Activated CD8-positive, alpha-beta T cell treated with anti-CD3 and anti-CD28 coated beads for 36 hours (primary cell): ENCODE measurements around the gene OGFR. TPM values are rescaled to one million over a fixed set of nuclear protein-coding genes. Genes with fewer than 3 reads are reported as not detected.
A peak's percentile ranks its signal among the peaks of the same experiment; 100 is the strongest.

Experiments used
- ATAC-seq: fragments of 200-7000 bp; cut with Tn5 transposase; one replicate; pipeline ENCODE4 v1.10.0; 2021; ENCODE audit warnings: mild to moderate bottlenecking, moderate library complexity
- CTCF ChIA-PET: fragments of 350-600 bp; sonication (Branson Sonifier 250); formaldehyde crosslinking; loops from one replicate; lab custom pipeline; 2021; ENCODE audit warnings: antibody characterized with exemption; lab: Charles Lee
- POLR2A ChIA-PET: fragments of 350-600 bp; sonication (Branson Sonifier 250); formaldehyde crosslinking; loops from one replicate; lab custom pipeline; 2021; ENCODE audit warnings: antibody characterized with exemption; lab: Charles Lee
- DNase-seq: peaks from one replicate; pipeline ENCODE4 v3.0.0-alpha.2; 2020
- H3K27ac Mint-ChIP-seq: one replicate; pipeline ENCODE4 v1.8.0; 2021; ENCODE audit warnings: mild to moderate bottlenecking, mixed read lengths
- H3K27me3 Mint-ChIP-seq: one replicate; pipeline ENCODE4 v1.8.0; 2021; ENCODE audit warnings: mixed read lengths
- H3K36me3 Mint-ChIP-seq: one replicate; pipeline ENCODE4 v1.8.0; 2021; ENCODE audit warnings: low read depth, mixed read lengths
- H3K4me1 Mint-ChIP-seq: one replicate; pipeline ENCODE4 v1.8.0; 2021; ENCODE audit warnings: low read depth, mixed read lengths
- H3K4me3 Mint-ChIP-seq: one replicate; pipeline ENCODE4 v1.8.0; 2021; ENCODE audit warnings: mild to moderate bottlenecking, moderate library complexity, mixed read lengths
- H3K9me3 Mint-ChIP-seq: one replicate; pipeline ENCODE4 v1.8.0; 2021; ENCODE audit warnings: mixed read lengths
- intact Hi-C: fragments of 100-400 bp; cut with micrococcal nuclease; formaldehyde crosslinking; loops from one replicate; pipeline ENCODE4 v1.10.0; 2022
- total RNA-seq, 2 experiments: library from RNA; stranded (reverse); gene quantifications; one replicate each; pipeline ENCODE4 v1.2.3, GENCODE V29; 2021
- TF ChIP-seq, protein P1 (sequence below): fragments of 200-600 bp; IDR thresholded peaks from one replicate; pipeline ENCODE4 v1.8.0; 2022; ENCODE audit warnings: antibody characterized with exemption, mild to moderate bottlenecking

Gene OGFR
- total RNA-seq, 2 experiments from 2014 or later = 53.6 to 55.2 TPM

DNA sequence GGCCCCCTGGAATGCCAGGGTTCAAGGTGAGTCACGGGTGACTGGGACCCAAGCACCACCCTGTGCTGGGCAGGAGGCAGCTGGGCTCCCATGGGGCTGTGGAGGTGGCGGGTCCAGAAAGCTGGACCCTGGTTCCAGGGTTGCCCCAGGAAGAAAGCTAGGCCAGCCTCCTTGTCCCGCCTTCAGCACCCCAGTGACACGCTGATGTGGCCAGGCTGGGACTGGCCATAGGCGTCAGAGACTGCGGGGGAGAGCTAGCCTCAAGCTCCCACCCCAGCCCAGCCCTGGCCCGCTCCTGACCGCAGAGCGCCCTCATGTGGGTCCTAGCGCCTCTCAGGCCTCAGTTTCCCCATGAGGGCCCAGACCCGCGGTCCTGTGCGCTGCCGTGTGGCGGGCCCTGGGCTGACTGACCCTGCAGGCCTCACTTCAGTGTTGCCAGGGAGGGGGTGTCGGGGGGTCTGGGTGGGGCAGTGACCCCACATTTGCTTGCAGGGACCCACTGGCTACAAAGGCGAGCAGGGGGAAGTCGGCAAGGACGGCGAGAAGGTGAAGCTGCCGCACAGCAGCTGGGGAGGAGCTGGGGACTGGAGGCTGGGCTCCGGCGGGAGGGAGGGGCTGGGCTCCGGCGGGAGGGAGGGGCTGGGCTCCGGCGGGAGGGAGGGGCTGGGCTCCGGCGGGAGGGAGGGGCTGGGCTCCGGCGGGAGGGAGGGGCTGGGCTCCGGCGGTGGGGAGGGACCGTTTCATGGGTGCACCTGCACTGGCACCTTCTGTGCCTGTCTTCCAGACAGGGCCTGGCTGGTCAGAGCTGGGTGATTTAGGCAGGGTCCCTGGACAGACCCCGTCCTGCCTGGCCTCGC, 20.1 kb downstream of the OGFR start:
- H3K27ac Mint-ChIP-seq = no peak overlapping the region
- TF ChIP-seq, protein P1, sequence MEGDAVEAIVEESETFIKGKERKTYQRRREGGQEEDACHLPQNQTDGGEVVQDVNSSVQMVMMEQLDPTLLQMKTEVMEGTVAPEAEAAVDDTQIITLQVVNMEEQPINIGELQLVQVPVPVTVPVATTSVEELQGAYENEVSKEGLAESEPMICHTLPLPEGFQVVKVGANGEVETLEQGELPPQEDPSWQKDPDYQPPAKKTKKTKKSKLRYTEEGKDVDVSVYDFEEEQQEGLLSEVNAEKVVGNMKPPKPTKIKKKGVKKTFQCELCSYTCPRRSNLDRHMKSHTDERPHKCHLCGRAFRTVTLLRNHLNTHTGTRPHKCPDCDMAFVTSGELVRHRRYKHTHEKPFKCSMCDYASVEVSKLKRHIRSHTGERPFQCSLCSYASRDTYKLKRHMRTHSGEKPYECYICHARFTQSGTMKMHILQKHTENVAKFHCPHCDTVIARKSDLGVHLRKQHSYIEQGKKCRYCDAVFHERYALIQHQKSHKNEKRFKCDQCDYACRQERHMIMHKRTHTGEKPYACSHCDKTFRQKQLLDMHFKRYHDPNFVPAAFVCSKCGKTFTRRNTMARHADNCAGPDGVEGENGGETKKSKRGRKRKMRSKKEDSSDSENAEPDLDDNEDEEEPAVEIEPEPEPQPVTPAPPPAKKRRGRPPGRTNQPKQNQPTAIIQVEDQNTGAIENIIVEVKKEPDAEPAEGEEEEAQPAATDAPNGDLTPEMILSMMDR = no peak
- H3K9me3 Mint-ChIP-seq = no peaks in the 10 kb centered on the region
- ATAC-seq = peak; percentile 38
- H3K36me3 Mint-ChIP-seq = no peaks in the 10 kb centered on the region
- H3K27me3 Mint-ChIP-seq = no peaks in the 10 kb centered on the region
- POLR2A ChIA-PET = no interaction called here
- H3K4me1 Mint-ChIP-seq = no peaks in the 10 kb centered on the region
- intact Hi-C loops = no loop called here
- H3K4me3 Mint-ChIP-seq = no peak overlapping the region
- no peak for DNase-seq
- CTCF ChIA-PET = interaction anchor here (1.9 kb wide), 1 partner anchor 17 kb away, joined by 5 read pairs; no protein-coding TSS in a partner anchor

DNA sequence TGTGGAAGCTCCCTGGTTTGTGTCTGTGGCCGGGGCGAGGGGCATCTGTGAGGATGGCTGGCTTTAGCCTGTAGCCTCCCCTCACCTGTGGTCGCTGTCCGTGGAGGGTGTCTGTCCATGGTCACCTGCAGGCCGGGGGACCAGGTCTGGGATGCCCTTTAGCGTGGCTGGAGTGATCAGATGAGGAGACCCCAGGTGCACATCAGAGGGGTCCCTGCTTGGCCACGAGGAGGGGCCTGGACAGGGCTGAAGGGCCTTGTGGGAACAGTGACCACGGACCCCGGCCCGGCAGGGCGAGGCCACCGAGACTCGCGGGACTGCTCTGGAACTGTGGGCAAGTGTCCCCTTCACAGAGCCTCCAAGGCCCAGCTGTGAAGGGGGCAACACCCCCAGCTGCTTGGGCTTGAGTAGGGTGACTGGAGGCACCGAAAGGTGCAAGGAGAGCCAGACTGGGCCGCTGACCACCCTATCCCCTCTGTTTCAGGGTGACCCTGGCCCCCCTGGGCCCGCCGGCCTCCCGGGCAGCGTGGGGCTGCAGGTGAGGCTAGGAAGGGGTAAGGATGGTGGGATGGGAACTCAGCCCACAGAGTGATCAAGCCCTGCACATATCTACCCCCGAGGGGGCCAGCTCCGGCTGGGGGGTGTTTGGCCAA, 20.8 kb downstream of the OGFR start:
- TF ChIP-seq, protein P1 = no peak
- DNase-seq (no peak), ATAC-seq (no peak)
- Mint-ChIP-seq H3K27ac (no peak overlapping the region), H3K36me3 (no peaks in the 10 kb centered on the region), H3K4me3 (no peak overlapping the region), H3K27me3 (no peaks in the 10 kb centered on the region), H3K9me3 (no peaks in the 10 kb centered on the region), H3K4me1 (no peaks in the 10 kb centered on the region)
- intact Hi-C loops = no loop called here
- POLR2A ChIA-PET = no interaction called here
- CTCF ChIA-PET = interaction anchor here (1.9 kb wide), 1 partner anchor 17 kb away, joined by 5 read pairs; no protein-coding TSS in a partner anchor

DNA sequence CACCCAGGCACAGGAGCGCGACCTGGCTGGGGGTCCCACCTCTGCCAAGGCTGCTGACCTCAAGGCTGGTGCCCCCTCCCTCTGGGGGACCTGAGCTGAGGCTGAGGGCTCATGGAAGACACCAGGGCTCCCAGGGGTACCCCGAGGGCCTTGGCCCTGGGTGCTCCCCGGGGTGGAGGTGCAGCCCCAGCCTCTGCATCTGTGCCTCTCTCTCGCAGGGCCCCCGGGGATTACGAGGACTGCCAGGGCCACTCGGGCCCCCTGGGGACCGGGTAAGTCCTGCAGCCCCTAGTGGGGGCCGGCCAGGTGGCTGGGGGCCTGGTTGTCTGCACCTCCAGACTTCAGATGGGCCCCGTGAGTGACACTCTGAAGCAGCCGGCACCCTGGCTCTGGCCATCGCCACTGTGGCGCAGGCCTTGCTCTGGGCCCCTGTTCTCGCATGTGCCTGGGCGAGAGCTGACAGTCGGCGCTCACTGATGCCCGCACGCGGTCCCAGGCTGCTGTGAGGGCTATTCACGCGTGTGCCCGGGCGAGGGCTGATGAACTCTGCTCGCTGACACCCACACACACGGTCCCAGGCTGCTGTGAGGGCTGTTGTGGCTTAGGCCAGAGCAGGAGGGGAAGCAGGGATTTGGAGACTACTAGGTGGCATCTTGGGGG, 21.5 kb downstream of the OGFR start:
- Mint-ChIP-seq H3K27ac (no peak overlapping the region), H3K27me3 (no peaks in the 10 kb centered on the region), H3K36me3 (no peaks in the 10 kb centered on the region), H3K9me3 (no peaks in the 10 kb centered on the region), H3K4me3 (no peak overlapping the region), H3K4me1 (no peaks in the 10 kb centered on the region)
- ATAC-seq (no peak), DNase-seq (no peak)
- CTCF ChIA-PET = interaction anchor here (1.9 kb wide), 1 partner anchor 18 kb away, joined by 5 read pairs; no protein-coding TSS in a partner anchor
- intact Hi-C loops = no loop called here
- TF ChIP-seq, protein P1 = no peak
- POLR2A ChIA-PET = no interaction called here

DNA sequence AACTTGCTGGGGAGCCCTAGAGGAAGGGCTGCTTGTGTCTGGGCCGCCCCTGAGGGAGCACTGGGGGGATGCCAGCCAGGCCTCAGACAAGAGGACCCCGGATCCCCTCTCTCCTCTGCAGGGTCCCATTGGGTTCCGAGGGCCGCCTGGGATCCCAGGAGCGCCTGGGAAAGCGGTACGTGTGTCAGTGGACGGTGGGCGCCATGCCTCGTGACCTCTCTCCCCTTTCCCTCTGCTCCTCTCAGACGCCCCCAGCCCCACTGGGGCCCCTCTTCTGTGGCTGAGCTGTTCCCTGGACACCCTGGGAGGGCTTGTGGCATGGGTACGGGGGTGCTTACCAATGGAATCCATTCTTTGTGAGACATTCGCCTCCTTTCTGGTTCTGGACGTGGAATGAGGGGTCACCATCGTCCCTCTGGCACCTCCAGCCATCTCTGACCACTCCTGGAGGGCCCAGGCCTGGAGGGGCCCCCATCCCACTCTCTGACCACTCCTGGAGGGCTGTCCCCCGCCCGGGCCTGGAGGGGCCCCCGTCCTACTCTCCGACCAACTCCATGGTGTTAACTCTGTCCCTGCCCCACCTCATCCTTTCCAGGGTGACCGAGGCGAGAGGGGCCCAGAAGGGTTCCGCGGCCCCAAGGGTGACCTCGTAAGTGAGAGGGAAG, 22.1 kb downstream of the OGFR start:
- ChIA-PET POLR2A (no interaction called here), CTCF (no interaction called here)
- Mint-ChIP-seq H3K4me1 (no peaks in the 10 kb centered on the region), H3K36me3 (no peaks in the 10 kb centered on the region), H3K4me3 (no peak overlapping the region), H3K27ac (no peak overlapping the region), H3K9me3 (no peaks in the 10 kb centered on the region), H3K27me3 (no peaks in the 10 kb centered on the region)
- TF ChIP-seq, protein P1 = no peak
- ATAC-seq (no peak), DNase-seq (no peak)
- intact Hi-C loops = no loop called here
